Activated CD8-positive, alpha-beta T cell treated with anti-CD3 and anti-CD28 coated beads, Interleukin-2, amount 10 ng/mL, durations not matched to agents 7 days and 5 days (primary cell): ENCODE results near the gene NT5C3B. TPM values are rescaled to one million over a fixed set of nuclear protein-coding genes. Genes with fewer than 3 reads are reported as not detected.

Experiments used
- ATAC-seq: fragments of 150-1000 bp; cut with Tn5 transposase; one replicate; pipeline ENCODE4 v1.10.0; 2021; ENCODE audit warnings: moderate library complexity
- CTCF ChIA-PET: fragments of 350-600 bp; sonication (Branson Sonifier 250); formaldehyde crosslinking; loops from one replicate; lab custom pipeline; 2021; ENCODE audit warnings: antibody characterized with exemption; lab: Charles Lee
- POLR2A ChIA-PET: fragments of 350-600 bp; sonication (Branson Sonifier 250); formaldehyde crosslinking; loops from one replicate; lab custom pipeline; 2021; ENCODE audit warnings: antibody characterized with exemption; lab: Charles Lee
- DNase-seq: peaks from one replicate; pipeline ENCODE4 v3.0.0-alpha.2; 2020
- H3K27ac Mint-ChIP-seq: one replicate; pipeline ENCODE4 v1.8.0; 2021; ENCODE audit warnings: mild to moderate bottlenecking, mixed read lengths
- H3K27me3 Mint-ChIP-seq: one replicate; pipeline ENCODE4 v1.8.0; 2021; ENCODE audit warnings: low read depth, mixed read lengths
- H3K36me3 Mint-ChIP-seq: one replicate; pipeline ENCODE4 v1.8.0; 2021; ENCODE audit warnings: low read depth, mixed read lengths
- H3K4me1 Mint-ChIP-seq: one replicate; pipeline ENCODE4 v1.8.0; 2021; ENCODE audit warnings: low read depth, mixed read lengths
- H3K4me3 Mint-ChIP-seq: one replicate; pipeline ENCODE4 v1.8.0; 2021; ENCODE audit warnings: mild to moderate bottlenecking, mixed read lengths
- H3K9me3 Mint-ChIP-seq: one replicate; pipeline ENCODE4 v1.8.0; 2022; ENCODE audit warnings: mixed read lengths; ENCODE audit not compliant: insufficient read depth
- total RNA-seq, 2 experiments: library from RNA; stranded (reverse); gene quantifications; one replicate each; pipeline ENCODE4 v1.2.3, GENCODE V29; 2021

Gene NT5C3B
- total RNA-seq, 2 experiments from 2014 or later = 15.7 to 17.8 TPM

DNA sequence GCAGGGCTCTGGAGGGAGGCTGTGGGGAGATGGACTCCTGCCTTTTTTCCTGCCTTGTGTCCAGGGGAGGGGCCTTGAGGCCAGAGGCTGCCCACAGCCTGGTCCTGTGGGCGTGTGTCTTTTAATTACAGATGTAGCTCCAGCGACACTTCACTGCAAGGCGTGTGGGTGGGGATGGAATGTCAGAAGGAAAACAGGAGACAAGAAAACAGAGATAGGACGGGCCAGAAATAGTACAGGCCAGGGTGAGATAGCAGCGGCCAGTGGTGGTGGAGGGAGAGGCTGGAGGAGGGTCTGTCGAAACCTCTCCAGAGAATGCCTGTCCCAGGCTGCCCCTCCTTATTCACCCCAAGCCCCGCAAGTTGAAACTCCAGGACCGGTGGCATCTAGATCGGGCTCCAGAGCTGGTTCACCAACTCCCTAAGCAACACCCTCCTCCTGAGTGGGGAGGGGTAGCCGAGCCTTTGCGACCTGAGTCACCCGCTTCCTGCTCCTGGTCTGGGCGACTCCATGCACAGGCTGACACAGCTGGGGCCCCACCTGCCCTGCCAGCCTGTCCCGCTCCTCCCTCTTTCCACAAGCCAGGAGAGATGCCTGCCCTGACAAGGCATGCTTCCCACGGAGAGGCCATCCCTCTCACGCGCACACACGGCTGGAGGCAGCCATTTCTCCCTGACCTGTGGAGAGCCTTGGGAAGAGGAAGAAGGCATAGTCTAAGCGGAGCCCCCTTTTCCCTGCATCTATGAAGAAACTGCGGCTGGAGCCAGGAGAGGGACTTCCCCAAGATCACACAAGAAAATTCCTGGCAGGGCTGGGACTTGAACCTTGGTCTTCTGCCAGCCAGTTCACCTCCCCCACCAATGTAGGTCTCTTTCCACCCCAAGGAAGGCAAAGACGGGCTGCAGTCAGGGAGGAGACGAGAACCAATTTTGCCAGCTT, 42.9 kb downstream of the NT5C3B start:
- H3K4me1 Mint-ChIP-seq = peaks cover 11% of the 10 kb centered on the region
- ChIA-PET CTCF (no interaction called here), POLR2A (no interaction called here)

DNA sequence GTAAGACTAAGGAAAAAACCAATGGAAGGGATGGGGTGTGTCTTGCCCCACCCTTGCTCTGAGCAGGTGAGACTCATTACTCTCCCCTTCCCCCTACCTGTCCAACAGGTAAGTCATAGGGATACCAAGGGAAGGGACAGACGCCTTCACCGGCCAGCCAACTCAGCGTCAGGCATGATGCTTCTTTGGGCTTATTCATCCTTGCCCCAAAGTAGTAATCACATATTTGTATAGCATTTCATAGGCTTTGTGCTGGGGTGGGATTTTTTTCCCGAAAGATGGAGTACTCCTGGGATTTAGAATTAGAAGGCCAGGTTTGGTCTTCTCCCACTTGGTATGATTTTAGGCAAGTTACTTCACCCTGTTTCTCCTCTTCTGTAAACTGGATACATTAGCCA, 49.0 kb downstream of the NT5C3B start:
- H3K27me3 Mint-ChIP-seq = peaks cover 34% of the 10 kb centered on the region
- CTCF ChIA-PET = interaction anchor here (1.0 to 2.0 kb wide), 10 partner anchors 9 to 91 kb away, joined by 3 to 18 read pairs (median 5); partner anchors contain the start of gene P3H4
- H3K9me3 Mint-ChIP-seq = no peaks in the 10 kb centered on the region
- H3K27ac Mint-ChIP-seq = no peak overlapping the region
- H3K36me3 Mint-ChIP-seq = no peaks in the 10 kb centered on the region
- POLR2A ChIA-PET = no interaction called here
- no peak for DNase-seq
- H3K4me3 Mint-ChIP-seq = peak overlapping the region; percentile 53
- no peak for ATAC-seq
- peaks cover 40% of the 10 kb centered on the region for H3K4me1 Mint-ChIP-seq

More for the DNA sequence above, 42.9 kb downstream of the NT5C3B start:
- ATAC-seq (no peak), DNase-seq (no peak)
- H3K27me3 Mint-ChIP-seq = peaks cover 8% of the 10 kb centered on the region
- H3K36me3 Mint-ChIP-seq = no peaks in the 10 kb centered on the region
- no peak overlapping the region for H3K4me3 Mint-ChIP-seq
- H3K27ac Mint-ChIP-seq = no peak overlapping the region
- no peaks in the 10 kb centered on the region for H3K9me3 Mint-ChIP-seq

DNA sequence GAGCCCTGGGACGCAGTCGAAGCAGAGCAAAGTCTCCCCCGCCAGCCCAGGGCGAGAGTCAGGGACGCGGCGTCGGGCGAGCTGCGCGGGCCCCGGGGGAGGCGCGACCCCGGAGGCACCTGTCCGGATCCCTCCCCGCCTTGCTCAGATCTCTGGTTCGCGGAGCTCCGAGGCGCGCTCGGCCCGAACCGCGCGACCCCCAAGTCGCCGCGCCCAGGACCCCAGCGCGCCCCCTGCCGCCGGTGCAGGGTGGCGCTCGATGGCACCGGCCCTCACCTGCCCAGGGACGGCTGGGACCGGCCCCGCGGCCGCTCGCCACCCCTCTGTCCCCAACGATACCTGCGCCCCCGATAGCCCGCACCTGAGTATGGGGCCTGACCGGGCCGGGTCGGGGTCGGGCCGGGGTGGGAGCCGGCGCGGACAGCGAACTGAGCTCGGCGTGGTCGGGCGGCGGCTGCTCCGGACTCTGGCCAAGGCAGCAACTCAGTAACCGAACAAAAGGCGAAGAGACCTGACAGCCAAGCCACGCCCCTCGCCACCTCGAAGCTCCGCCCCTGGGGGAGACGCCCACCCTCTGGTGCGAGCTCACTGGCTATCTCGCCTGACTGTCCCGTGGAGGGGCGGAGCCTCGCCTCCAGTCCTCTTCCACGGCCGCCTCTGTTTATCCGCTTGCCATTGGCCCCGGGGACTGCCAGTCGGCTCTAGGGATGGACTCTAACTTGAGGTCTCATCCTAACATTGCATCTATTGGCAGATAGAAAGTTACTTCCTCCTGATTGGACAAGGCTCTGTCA, 49.6 kb downstream of the NT5C3B start, which contains the start of gene JUP:
TSS of gene JUP (minus strand) at position 485 of the 794 bp plus-strand sequence. CDS start 14,857 bp downstream, outside the sequence.
- H3K27me3 Mint-ChIP-seq = peaks cover 34% of the 10 kb centered on the region
- no peaks in the 10 kb centered on the region for H3K9me3 Mint-ChIP-seq
- ATAC-seq (peak; percentile 94), DNase-seq (peak; percentile 90)
- ChIA-PET CTCF (interaction anchor here (0.8 to 2.0 kb wide), 14 partner anchors 8 to 173 kb away, joined by 3 to 18 read pairs (median 4); partner anchors contain the start of gene P3H4), POLR2A (interaction anchor here (0.6 kb wide), 1 partner anchor 142 kb away, joined by 3 read pairs; no protein-coding TSS in a partner anchor)
- H3K36me3 Mint-ChIP-seq = no peaks in the 10 kb centered on the region
- H3K4me1 Mint-ChIP-seq = peaks cover 40% of the 10 kb centered on the region
- H3K4me3 Mint-ChIP-seq = peak within 1 kb of the TSS; percentile 53
- no peak within 1 kb of the TSS for H3K27ac Mint-ChIP-seq

DNA sequence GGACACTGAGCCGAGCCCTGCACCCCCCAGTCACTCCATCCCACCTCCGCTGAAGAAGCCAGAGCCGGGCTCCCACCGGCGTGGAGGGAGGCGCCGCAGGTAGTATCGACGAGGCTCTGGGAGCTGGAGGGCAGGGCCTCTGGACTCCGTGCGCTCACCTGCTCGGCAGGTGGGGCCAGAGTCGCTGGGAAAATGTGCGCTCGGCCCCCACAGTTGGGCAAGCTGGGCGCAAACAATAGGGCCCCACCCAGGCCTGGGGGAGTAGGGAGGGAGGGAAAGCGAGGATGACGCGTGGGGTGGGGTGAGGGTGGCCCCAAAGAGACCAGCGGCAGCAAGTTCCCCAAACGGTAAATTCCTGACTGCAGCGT, 50.2 kb downstream of the NT5C3B start:
- no peak overlapping the region for H3K27ac Mint-ChIP-seq
- H3K27me3 Mint-ChIP-seq = peaks cover 34% of the 10 kb centered on the region
- no peaks in the 10 kb centered on the region for H3K36me3 Mint-ChIP-seq
- H3K4me3 Mint-ChIP-seq = peak overlapping the region; percentile 25
- peaks cover 40% of the 10 kb centered on the region for H3K4me1 Mint-ChIP-seq
- no peak for DNase-seq
- ChIA-PET CTCF (interaction anchor here (0.8 to 2.0 kb wide), 14 partner anchors 8 to 173 kb away, joined by 3 to 18 read pairs (median 4); partner anchors contain the start of gene P3H4), POLR2A (interaction anchor here (0.6 kb wide), 1 partner anchor 142 kb away, joined by 3 read pairs; no protein-coding TSS in a partner anchor)
- H3K9me3 Mint-ChIP-seq = no peaks in the 10 kb centered on the region
- ATAC-seq = no peak

DNA sequence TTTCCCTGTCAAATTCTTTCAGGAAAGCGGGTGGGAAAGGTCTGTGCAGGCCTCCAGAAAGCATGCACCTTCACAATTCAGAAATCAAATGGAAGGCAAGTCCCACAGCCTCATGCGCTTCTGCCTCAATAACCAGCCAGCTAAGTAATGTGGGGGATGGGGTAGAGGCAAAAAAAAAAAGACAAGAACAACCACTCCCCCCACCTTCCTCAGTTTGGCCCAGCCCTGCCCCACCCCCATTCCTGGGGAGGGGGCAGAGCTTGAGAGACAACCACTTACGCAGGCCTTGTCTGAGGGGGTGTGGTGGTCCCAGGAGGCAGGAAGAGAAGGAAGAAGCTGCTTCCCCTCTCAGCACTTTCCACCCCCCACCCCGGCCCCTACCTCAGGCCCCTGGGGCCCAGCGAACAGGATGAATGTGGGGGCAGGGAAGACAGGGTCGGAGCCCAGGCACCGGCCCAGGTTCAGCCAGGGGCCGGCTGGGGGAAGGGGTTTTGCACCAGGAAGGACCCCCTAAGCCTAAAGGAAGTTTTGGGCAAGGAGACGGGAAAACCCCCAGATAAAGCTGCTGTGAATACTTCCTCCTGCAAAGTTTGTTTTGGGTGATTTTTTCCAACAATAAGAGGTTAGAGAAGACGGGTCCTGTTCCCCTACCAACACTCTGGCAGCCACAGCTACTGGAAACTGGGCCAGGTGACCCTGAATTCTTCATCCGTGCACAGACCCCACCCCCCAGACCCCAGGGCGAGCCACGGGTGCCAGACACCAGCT, 50.8 kb downstream of the NT5C3B start:
- no peak for DNase-seq
- CTCF ChIA-PET = interaction anchor here (0.8 to 2.0 kb wide), 10 partner anchors 8 to 174 kb away, joined by 3 to 18 read pairs (median 4); partner anchors contain the start of gene P3H4
- H3K9me3 Mint-ChIP-seq = no peaks in the 10 kb centered on the region
- peak overlapping the region; percentile 25 for H3K4me3 Mint-ChIP-seq
- H3K27me3 Mint-ChIP-seq = peaks cover 31% of the 10 kb centered on the region
- POLR2A ChIA-PET = no interaction called here
- H3K27ac Mint-ChIP-seq = no peak overlapping the region
- no peaks in the 10 kb centered on the region for H3K36me3 Mint-ChIP-seq
- ATAC-seq = no peak
- H3K4me1 Mint-ChIP-seq = peaks cover 35% of the 10 kb centered on the region

DNA sequence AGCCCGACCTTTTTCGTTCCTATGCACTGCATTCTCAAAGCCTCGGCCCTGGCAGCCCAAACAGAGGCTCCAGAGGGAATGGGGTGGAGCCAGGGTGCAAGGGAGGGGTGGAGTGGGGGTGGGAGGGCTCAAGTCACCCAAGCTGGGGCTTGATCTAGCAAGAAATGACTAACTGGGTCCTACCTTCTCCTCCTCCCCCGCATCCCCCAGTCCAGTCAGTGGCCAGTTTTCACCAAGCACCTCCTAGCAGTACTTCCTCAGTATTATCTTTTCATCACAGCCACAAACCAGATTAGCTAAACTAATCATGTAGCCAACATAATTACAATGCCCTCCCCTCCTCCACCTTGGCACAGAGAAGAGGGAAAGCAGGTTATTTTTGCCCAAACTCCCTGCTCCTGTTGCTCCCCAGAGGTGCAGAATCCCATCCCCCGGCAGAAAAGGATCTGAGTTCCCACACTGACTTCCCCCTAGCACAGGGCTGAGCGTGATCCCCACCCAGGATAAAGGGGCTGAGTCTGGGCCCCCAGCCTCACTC, 51.8 kb downstream of the NT5C3B start:
- ChIA-PET POLR2A (no interaction called here), CTCF (interaction anchor here (1.5 kb wide), 1 partner anchor 27 kb away, joined by 3 read pairs; the partner anchor contains the start of gene P3H4)
- Mint-ChIP-seq H3K4me1 (peaks cover 35% of the 10 kb centered on the region), H3K27me3 (peaks cover 29% of the 10 kb centered on the region), H3K9me3 (no peaks in the 10 kb centered on the region), H3K4me3 (no peak overlapping the region), H3K36me3 (no peaks in the 10 kb centered on the region), H3K27ac (no peak overlapping the region)
- ATAC-seq = no peak
- no peak for DNase-seq

DNA sequence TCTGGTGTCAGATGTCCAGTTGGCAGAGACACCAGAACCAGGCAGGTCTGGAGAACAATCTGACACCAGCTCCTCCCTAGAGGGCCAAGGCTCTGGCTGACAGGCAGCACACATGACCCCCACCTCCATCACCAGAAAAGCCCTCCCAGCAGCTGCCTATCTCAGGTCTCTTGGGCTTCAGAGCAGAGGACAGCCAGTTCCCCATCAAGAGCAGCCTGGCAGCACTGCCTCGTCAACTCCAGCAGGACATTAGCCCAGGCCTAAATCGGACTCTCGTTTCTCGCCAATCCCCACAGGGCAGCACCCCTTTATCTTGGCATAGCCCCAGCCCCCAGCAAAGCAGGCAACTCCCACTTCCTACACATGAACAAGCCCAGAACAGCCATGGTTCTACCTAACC, 53.9 kb downstream of the NT5C3B start:
- CTCF ChIA-PET = no interaction called here
- H3K27ac Mint-ChIP-seq = no peak overlapping the region
- ATAC-seq = no peak
- POLR2A ChIA-PET = no interaction called here
- no peak for DNase-seq
- no peak overlapping the region for H3K4me3 Mint-ChIP-seq
- no peaks in the 10 kb centered on the region for H3K36me3 Mint-ChIP-seq
- peaks cover 21% of the 10 kb centered on the region for H3K27me3 Mint-ChIP-seq
- H3K9me3 Mint-ChIP-seq = no peaks in the 10 kb centered on the region
- H3K4me1 Mint-ChIP-seq = peaks cover 23% of the 10 kb centered on the region

DNA sequence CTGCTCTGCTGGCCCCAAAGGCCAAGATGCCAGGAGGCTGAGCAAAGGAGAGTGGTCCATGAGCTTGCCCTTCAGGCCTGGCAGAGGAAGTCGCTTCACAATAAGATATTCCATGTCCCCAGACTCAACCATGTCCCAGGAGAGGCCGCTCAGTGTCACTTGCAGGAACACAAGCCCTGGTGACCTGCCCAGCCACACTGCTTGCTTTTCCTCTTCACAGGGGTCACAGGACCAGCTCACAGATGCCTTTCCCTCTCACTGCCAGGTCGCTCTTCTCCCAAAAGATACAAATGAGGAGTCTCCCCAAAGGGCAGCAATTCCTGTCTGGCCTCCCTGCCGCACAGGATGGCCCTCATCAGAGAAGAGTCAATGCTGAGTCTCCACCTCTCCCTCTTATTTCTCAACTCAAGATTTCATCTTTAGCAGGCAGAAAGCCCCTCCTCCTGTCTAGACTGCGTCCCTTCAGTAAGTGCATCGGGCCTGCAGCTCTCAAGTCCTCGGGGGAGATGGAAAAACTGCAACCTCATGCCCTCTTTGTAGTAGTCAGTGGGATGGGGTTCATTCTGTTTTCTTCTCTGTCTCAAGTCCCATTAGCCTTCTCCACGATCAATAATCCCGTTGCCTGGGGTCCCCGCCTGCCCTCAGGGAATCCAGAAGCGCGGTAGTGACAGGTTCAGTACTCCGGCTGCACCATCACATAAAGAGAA, 54.5 kb downstream of the NT5C3B start:
- ATAC-seq (no peak), DNase-seq (no peak)
- H3K27ac Mint-ChIP-seq = no peak overlapping the region
- POLR2A ChIA-PET = no interaction called here
- no peaks in the 10 kb centered on the region for H3K36me3 Mint-ChIP-seq
- H3K9me3 Mint-ChIP-seq = no peaks in the 10 kb centered on the region
- peaks cover 17% of the 10 kb centered on the region for H3K27me3 Mint-ChIP-seq
- peaks cover 18% of the 10 kb centered on the region for H3K4me1 Mint-ChIP-seq
- H3K4me3 Mint-ChIP-seq = no peak overlapping the region
- CTCF ChIA-PET = no interaction called here

DNA sequence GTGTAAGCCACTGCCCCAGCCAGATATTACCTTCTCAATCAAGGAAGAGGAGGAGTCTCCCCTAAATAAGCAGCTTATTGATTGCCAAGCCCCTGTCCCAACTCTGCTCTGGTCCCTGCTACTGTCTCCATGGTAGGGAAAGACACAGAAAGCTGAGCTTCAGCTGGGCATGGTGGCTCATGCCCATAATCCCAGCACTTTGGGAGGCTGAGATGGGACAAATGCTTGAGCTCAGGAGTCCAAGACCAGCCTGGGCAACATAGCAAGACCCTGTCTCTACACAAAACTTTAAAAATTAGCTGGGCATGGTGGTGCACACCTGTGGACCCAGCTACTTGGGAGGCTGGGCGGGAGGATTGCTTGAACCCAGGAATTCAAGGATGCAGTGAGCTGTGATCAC, 56.1 kb downstream of the NT5C3B start:
- ChIA-PET CTCF (no interaction called here), POLR2A (interaction anchor here (1.0 kb wide), 1 partner anchor 87 kb away, joined by 3 read pairs; no protein-coding TSS in a partner anchor)
- H3K27me3 Mint-ChIP-seq = peaks cover 10% of the 10 kb centered on the region
- peaks cover 8% of the 10 kb centered on the region for H3K4me1 Mint-ChIP-seq
- H3K9me3 Mint-ChIP-seq = no peaks in the 10 kb centered on the region
- DNase-seq (no peak), ATAC-seq (no peak)
- no peak overlapping the region for H3K27ac Mint-ChIP-seq
- no peaks in the 10 kb centered on the region for H3K36me3 Mint-ChIP-seq
- no peak overlapping the region for H3K4me3 Mint-ChIP-seq

DNA sequence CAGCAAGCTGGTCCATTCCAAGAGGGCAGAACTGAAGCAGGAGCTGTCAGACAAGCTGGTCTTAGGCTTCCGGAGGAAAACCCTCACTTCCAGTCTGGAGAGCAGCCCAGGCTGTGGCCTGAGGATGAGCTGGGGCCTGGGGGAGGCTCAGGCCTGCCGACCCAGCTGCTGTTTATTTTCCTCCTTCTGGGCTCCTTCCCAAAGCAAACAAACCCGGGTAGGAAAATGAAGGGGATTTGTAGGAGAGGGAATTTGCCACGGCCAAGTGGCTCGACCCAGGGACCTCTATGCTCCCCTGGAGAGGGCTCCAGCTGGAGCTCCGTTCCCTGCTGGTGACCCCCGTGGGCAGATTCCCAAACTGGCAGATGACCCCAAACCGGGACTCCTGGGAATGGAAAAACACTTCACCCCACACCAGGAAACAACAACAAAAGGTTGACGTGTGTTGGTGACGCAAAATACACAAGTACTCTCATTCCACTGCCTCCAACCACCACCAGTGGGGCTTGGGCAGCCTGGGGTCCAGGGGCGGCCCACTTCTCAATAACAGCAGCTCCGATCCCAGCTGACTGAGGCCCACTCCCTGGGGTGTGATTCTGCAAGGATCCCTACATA, 58.4 kb downstream of the NT5C3B start:
- Mint-ChIP-seq H3K36me3 (no peaks in the 10 kb centered on the region), H3K9me3 (no peaks in the 10 kb centered on the region), H3K27me3 (no peaks in the 10 kb centered on the region), H3K4me3 (no peak overlapping the region), H3K4me1 (no peaks in the 10 kb centered on the region), H3K27ac (no peak overlapping the region)
- ChIA-PET POLR2A (no interaction called here), CTCF (interaction anchor here (0.8 to 1.5 kb wide), 3 partner anchors 9 to 40 kb away, joined by 3 to 5 read pairs (median 3); partner anchors contain the start of gene JUP)
- ATAC-seq = no peak
- no peak for DNase-seq
